NCI-H345 (cell line): ENCODE data around the gene GOLGA5.
"Not testable (repeated sequence)": the region's sequence is repeated elsewhere in the genome, so short reads cannot be mapped to it uniquely, and the experiment has no call there.

Source experiments
- DNase-seq: peaks from one replicate; lab custom pipeline; 2025; lab: John Stamatoyannopoulos, UW

GOLGA5 gene

GRCh38 chr14:92780444-92781232, 13.5 kb upstream of the GOLGA5 start:
- DNase-seq, result no peak

DNA sequence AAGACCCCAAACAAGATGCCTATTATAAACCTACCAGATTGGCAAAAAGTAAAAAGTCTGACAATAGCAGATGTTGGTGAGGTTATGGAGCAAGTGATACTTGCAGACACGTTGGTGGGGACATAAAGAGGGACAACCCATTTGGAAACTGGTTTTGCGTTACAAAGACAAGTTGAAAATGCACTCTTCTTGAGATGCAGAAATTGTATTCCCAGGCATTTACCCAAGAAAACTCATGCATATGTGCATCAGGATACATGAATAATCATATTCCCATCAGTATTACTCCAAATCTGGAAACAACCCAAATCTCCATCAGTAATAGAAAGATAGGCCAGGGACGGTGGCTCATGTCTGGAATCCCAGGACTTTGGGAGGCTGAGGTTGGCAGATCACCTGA, 12.8 kb upstream of the GOLGA5 start:
- DNase-seq, result no peak

- DNase-seq, result peak; percentile 80
Measured at GRCh38 chr14:92783813-92784431, 10.2 kb upstream of the GOLGA5 start.

DNA sequence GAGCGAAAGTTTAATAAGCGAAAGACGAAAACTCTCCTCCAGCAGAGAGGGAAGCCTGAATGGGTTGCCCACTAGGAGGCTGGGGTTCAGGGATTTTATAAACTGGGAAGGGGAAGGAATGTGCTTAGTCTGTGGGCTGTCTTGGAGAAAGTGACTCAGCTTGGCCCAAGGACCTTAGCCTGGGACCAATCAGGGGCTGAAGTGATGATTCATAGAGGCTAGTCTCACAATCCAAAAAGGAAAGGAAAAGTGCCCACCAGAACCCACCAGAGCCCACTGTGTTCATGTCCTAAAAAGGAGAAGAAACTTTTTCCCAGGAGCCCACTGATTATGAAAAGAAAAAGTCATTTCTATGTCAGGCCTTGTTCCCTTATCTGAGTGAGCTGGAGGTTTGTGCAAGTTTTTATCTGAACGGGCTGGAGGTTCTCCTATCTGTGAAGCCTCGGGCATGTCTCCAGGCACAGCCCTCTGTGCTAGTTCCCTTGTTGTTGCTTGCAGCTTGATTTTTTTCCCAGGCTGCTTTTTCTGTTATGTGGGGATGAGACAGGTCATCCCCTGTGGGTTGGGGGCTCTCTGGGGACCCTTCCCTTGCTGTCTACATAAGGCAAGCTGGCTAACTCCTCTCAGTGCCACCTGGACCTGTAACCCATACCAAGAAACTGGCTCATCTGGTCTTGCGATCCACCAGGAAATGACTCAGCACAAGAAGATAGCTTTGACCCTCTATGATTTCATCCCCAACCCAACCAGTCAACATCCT, 8.3 kb upstream of the GOLGA5 start:
- DNase-seq, result no peak

- no peak for DNase-seq
Measured at GRCh38 chr14:92786427-92786756, 7.7 kb upstream of the GOLGA5 start.

DNA sequence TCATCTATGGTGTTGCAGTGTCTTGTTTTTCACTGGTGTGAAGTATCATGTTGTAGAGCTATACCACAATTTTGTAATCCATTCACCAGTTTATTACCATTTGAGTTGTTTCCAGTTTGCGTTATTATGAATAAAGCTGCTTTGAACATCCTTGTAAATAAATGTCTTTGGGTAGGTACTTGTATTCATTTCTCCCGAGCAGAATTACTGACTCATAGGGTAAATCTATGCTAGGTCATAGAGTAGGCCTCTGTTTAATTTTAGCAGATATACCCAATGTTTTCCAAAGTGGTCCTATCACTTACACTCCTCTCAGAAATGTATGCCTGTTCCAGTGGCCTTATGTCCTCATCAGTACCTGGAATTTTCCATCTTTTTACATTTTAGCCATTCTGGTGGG, 6.6 kb upstream of the GOLGA5 start:
- no peak for DNase-seq

GRCh38 chr14:92789457-92790089, 4.5 kb upstream of the GOLGA5 start:
- DNase-seq, result no peak

DNA sequence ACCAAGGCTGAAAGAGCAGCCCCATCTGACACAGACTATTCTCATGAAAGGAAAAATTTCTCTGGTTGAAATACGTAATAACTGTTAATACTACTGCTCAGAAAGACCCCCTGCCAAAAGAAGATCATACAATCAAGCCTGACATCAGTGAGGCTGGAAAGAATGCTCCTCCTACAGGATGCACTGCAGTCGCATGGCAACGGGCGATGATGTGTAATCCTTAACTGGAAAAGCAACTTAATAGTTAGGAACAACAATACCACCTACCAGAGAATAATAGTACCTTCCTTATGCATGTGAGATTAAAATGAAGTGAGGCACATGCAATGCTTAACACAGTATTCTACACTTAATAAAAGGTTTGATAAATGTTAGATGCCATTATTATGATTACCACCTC, 1.2 kb upstream of the GOLGA5 start:
- DNase-seq, result no peak

DNA sequence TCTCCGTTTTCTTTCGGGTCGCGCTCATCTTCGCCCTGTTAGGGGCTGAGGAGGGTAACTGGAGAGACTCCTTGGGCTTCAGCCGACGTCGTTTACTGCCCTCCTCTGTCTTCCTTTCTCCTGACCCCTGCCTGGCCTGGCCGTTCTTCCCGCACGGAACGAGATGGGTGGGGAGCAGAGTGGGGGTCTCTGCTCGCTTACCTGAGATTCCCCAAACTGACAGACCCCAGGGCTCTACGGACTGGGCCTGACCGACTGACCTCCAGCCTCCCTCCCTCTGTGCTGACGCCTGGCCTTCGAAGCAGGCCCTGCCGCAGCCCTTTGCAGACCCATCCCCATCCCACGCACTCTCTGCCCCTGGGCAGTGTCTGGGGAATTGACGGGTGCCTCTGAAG, 439 bp downstream of the GOLGA5 start:
- DNase-seq, result no peak

DNA sequence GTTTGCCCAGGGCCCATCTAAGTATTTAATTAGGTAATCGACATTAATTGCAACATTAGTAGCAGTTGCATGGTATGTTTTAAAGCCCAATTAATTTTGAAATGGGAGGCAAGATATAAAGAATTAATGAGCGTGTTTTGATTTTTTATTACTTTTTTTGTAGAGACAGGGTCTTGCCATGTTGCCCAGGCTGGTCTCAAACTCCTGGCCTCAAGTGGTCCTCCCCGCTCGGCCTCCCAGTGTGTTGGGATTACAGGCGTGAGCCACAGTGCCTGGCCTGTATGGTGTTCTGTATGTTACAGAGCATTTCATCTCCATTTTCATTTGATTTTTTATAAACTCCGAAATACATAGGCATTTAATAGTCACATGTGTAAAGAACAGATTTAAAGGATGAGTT, 856 bp downstream of the GOLGA5 start:
- no peak for DNase-seq

- DNase-seq, result no peak
Measured at GRCh38 chr14:92797935-92798653, 4.0 kb downstream of the GOLGA5 start.

DNA sequence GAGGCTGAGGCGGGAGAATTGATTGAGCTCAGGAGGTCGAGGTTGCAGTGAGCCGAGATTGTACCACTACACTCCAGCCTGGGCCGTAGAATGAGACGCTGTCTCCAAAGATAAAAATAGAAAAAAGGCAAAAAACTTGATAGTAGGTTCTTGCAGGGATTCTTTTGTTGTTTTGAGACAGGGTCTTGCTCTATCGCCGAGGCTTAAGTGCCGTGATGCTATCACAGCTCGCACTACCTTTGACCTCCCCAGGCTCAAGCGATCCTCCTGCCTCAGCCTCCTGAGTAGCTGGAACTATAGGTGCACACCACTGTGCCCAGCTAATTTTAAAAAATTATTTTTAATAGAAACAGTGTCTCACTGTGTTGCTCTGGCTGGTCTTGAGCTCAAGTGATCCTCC, 4.7 kb downstream of the GOLGA5 start:
- DNase-seq, result no peak

DNA sequence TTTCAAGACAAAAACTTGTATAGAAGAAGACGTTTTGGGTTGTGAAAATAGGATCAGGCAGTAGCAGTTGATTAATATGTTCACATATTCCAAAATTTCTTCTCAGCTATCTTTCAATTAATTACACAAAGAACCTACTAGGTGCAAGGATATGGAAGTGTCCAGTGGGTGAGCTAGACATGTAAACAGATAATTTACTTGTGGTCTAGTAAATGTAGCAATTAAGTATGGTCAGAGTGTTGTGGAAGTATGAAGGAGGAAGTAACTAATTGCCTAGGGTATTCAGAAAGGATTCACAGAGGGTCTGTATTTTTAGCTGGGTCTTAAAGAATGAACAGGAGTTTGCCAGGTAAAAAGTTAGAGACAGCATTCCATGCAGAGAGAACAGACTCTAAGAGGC, 5.9 kb downstream of the GOLGA5 start:
- no peak for DNase-seq

- DNase-seq, result no peak
Measured at GRCh38 chr14:92800525-92800924, 6.4 kb downstream of the GOLGA5 start.

GRCh38 chr14:92801917-92802316, 7.8 kb downstream of the GOLGA5 start:
- no peak for DNase-seq

- DNase-seq, result no peak
Measured at GRCh38 chr14:92802678-92803077, 8.6 kb downstream of the GOLGA5 start.

- no peak for DNase-seq
Measured at GRCh38 chr14:92813201-92813600, 19.1 kb downstream of the GOLGA5 start.

GRCh38 chr14:92819011-92819597, 25.0 kb downstream of the GOLGA5 start:
- DNase-seq, result no peak

GRCh38 chr14:92819680-92820535, 25.8 kb downstream of the GOLGA5 start:
- DNase-seq, result not testable (repeated sequence)

DNA sequence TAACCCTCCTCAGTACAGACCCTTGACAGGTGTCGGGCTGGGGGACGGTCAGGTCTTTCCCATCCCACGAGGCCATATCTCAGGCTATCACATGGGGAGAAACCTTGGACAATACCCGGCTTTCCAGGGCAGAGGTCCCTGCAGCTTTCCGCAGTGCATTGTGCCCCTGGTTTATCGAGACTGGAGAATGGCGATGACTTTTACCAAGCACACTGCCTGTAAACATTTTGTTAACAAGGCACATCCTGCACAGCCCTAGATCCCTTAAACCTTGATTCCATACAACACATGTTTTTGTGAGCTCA, 26.4 kb downstream of the GOLGA5 start:
- DNase-seq, result not testable (repeated sequence)

DNA sequence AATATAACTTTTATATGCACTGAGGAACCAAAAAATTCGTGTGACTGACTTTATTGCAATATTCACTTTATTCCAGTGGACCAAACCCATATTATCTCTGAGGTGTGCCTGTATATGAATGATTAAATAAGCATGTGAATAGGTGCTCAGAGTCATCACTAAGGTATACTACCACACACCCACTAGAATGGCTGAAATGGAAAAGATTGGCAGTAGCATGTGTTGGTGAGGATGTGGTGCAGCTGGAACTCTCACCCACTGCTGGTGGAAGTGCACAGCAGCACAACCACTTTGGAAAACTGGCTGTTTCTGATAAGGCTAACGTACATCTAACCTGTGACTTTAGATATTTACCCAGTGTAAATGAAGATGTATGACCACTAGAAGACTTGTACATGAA, 36.8 kb downstream of the GOLGA5 start:
- no peak for DNase-seq
